ENCODE data around the gene CAPNS1. TPM values are rescaled to one million over a fixed set of nuclear protein-coding genes. Genes with fewer than 3 reads are reported as not detected.
"Not testable (repeated sequence)": the region's sequence is repeated elsewhere in the genome, so short reads cannot be mapped to it uniquely, and the experiment has no call there.

The CAPNS1 gene
- polyA plus RNA-seq, 3 donors, result 239 to 740 (median 282) TPM

DNA sequence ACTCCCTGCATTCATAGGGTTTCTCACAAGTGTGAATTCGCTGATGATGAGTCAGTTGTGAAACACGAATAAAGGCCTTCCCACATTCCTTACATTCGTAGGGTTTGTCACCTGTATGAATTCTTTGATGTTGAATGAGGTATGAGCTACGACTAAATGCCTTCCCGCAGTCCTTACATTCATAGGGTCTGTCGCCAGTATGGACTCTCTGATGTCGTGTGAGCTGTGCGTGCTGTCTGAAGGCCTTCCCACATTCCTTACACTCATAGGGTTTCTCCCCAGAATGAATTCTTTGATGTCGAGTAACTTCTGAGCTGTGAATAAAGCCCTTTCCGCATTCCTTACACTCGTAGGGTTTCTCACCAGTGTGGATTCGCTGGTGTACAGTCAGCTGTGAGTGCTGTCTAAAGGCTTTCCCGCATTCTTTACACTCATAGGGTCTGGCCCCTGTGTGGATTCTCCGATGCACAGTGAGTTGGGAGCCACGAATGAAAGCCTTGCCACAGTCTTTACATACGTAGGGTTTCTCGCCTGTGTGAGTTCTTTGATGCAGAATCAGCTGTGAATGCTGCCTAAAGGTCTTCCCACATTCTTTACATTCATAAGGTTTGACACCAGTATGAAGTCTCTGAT lies 42.9 kb downstream of the CAPNS1 start:
- Mint-ChIP-seq H3K27me3 (ENCODE audit: low read depth in 3 of 3) (peaks cover 0 to 3% (median 2%) of the 10 kb centered on the region in 3 donors), H3K9me3 (no peaks in the 10 kb centered on the region), H3K4me1 (no peaks in the 10 kb centered on the region), H3K27ac (no peak overlapping the region), H3K4me3 (no peak overlapping the region), H3K36me3 (peaks cover 18 to 26% of the 10 kb centered on the region in 2 donors)
- H3K4me2 ChIP-seq (replicated peaks; ENCODE audit: extremely low read depth, low read length, poor library complexity, severe bottlenecking), result no peak overlapping the region
- no peak overlapping the region for H3K27ac ChIP-seq (ENCODE audit: low read depth in 1 of 2, low read length in 2 of 2)
- intact Hi-C loops (cut with micrococcal nuclease), result no loop called here
- H2AFZ ChIP-seq (ENCODE audit: insufficient read depth, low read depth, low read length, poor library complexity, severe bottlenecking), result no peak overlapping the region
- H3K36me3 ChIP-seq (replicated peaks in 1 of 2; ENCODE audit: control insufficient read depth in 1 of 2, insufficient read depth in 2 of 2, low read length in 2 of 2), result peaks cover 12 to 15% of the 10 kb centered on the region in 2 donors
- H3K4me1 ChIP-seq (ENCODE audit: control insufficient read depth in 1 of 2, insufficient read depth in 2 of 2, low read length in 2 of 2), result no peaks in the 10 kb centered on the region
- H3K27me3 ChIP-seq (ENCODE audit: control insufficient read depth in 2 of 2, insufficient read depth in 2 of 2, low read length in 2 of 2), result no peaks in the 10 kb centered on the region
- no peak overlapping the region for H3K9ac ChIP-seq (ENCODE audit: insufficient read depth, low read length, poor library complexity, severe bottlenecking)
- no peak overlapping the region for H3K4me3 ChIP-seq (replicated peaks in 1 of 3; ENCODE audit: low read depth in 2 of 3, low read length in 3 of 3)
- 100% methylated on average over 9 of the region's 17 CpGs for WGBS (ENCODE audit: insufficient coverage)
- no peak for DNase-seq
- no peaks in the 10 kb centered on the region for H3K9me3 ChIP-seq (replicated peaks in 1 of 2; ENCODE audit: control insufficient read depth in 1 of 2, insufficient read depth in 1 of 2, low read length in 2 of 2)
- no peaks in the 10 kb centered on the region for H3K79me2 ChIP-seq (ENCODE audit: insufficient read depth, low read length)
- no peaks in the 10 kb centered on the region for H4K20me1 ChIP-seq (ENCODE audit: insufficient read depth, low read length)
- TF ChIP-seq CTCF (IDR thresholded peaks at IDR 0.05), result no peak

DNA sequence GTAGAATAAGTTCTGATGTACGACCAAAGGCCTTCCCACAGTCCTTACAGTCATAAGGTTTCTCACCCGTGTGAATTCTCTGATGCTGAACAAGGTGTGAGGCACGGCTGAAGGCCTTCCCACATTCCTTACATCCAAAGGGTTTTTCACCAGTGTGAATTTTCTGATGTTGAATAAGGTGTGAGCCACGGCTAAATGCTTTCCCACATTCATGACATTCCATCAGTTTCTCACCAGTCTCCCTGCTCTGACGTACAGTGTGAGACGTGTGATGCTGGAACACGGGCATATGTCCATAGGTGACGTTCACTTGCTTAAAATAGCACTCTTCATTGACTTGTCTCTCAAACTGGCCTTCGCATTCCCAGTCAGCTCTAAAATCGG lies 43.4 kb downstream of the CAPNS1 start:
- peaks cover 12 to 15% of the 10 kb centered on the region in 2 donors for H3K36me3 ChIP-seq (replicated peaks in 1 of 2; ENCODE audit: control insufficient read depth in 1 of 2, insufficient read depth in 2 of 2, low read length in 2 of 2)
- TF ChIP-seq CTCF (IDR thresholded peaks at IDR 0.05), result no peak
- no peaks in the 10 kb centered on the region for H3K4me1 Mint-ChIP-seq
- H3K36me3 Mint-ChIP-seq, result peaks cover 20 to 28% of the 10 kb centered on the region in 2 donors
- H3K9ac ChIP-seq (ENCODE audit: insufficient read depth, low read length, poor library complexity, severe bottlenecking), result no peak overlapping the region
- no peaks in the 10 kb centered on the region for H4K20me1 ChIP-seq (ENCODE audit: insufficient read depth, low read length)
- H3K9me3 ChIP-seq (replicated peaks in 1 of 2; ENCODE audit: control insufficient read depth in 1 of 2, insufficient read depth in 1 of 2, low read length in 2 of 2), result no peaks in the 10 kb centered on the region
- H3K79me2 ChIP-seq (ENCODE audit: insufficient read depth, low read length), result no peaks in the 10 kb centered on the region
- no peaks in the 10 kb centered on the region for H3K27me3 ChIP-seq (ENCODE audit: control insufficient read depth in 2 of 2, insufficient read depth in 2 of 2, low read length in 2 of 2)
- no peak overlapping the region for H3K27ac Mint-ChIP-seq
- H3K4me2 ChIP-seq (replicated peaks; ENCODE audit: extremely low read depth, low read length, poor library complexity, severe bottlenecking), result no peak overlapping the region
- no peak overlapping the region for H3K27ac ChIP-seq (ENCODE audit: low read depth in 1 of 2, low read length in 2 of 2)
- H3K4me1 ChIP-seq (ENCODE audit: control insufficient read depth in 1 of 2, insufficient read depth in 2 of 2, low read length in 2 of 2), result no peaks in the 10 kb centered on the region
- H3K4me3 ChIP-seq (replicated peaks in 1 of 3; ENCODE audit: low read depth in 2 of 3, low read length in 3 of 3), result no peak overlapping the region
- WGBS (ENCODE audit: insufficient coverage), result 96% methylated on average over 5 of the region's 10 CpGs
- no peak overlapping the region for H3K4me3 Mint-ChIP-seq
- intact Hi-C loops (cut with micrococcal nuclease), result no loop called here
- H3K9me3 Mint-ChIP-seq, result no peaks in the 10 kb centered on the region
- DNase-seq, result no peak
- H2AFZ ChIP-seq (ENCODE audit: insufficient read depth, low read depth, low read length, poor library complexity, severe bottlenecking), result no peak overlapping the region
- H3K27me3 Mint-ChIP-seq (ENCODE audit: low read depth in 3 of 3), result peaks cover 0 to 3% (median 2%) of the 10 kb centered on the region in 3 donors

DNA sequence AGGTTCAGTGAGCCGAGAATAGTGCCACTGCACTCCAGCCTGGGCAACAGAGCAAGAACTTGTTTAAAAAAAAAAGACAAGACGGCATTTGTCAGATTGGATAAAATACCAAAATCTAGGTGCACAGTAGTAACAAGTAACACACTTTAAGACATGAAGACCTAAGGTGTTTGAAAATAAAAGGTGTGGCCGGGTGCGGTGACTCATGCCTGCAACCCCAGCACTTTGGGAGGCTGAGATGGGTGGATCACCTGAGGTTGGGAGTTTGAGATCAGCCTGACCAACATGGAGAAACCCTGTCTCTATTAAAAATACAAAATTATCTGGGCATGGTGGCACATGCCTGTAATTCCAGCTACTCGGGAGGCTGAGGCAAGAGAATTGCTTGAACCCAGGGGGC lies 46.9 kb downstream of the CAPNS1 start:
- H3K4me2 ChIP-seq (replicated peaks; ENCODE audit: extremely low read depth, low read length, poor library complexity, severe bottlenecking); H3K9me3 Mint-ChIP-seq; H3K9ac ChIP-seq (ENCODE audit: insufficient read depth, low read length, poor library complexity, severe bottlenecking); H3K27ac ChIP-seq (ENCODE audit: low read depth in 1 of 2, low read length in 2 of 2); H2AFZ ChIP-seq (ENCODE audit: insufficient read depth, low read depth, low read length, poor library complexity, severe bottlenecking); H3K79me2 ChIP-seq (ENCODE audit: insufficient read depth, low read length); H3K27me3 Mint-ChIP-seq (ENCODE audit: low read depth in 3 of 3); H3K27ac Mint-ChIP-seq; H3K4me1 Mint-ChIP-seq; H3K4me1 ChIP-seq (ENCODE audit: control insufficient read depth in 1 of 2, insufficient read depth in 2 of 2, low read length in 2 of 2); intact Hi-C loops (cut with micrococcal nuclease); H3K27me3 ChIP-seq (ENCODE audit: control insufficient read depth in 2 of 2, insufficient read depth in 2 of 2, low read length in 2 of 2); H3K4me3 Mint-ChIP-seq; H3K9me3 ChIP-seq (replicated peaks in 1 of 2; ENCODE audit: control insufficient read depth in 1 of 2, insufficient read depth in 1 of 2, low read length in 2 of 2); H4K20me1 ChIP-seq (ENCODE audit: insufficient read depth, low read length); H3K4me3 ChIP-seq (replicated peaks in 1 of 3; ENCODE audit: low read depth in 2 of 3, low read length in 3 of 3); DNase-seq: not testable (repeated sequence)
- H3K36me3 ChIP-seq (replicated peaks in 1 of 2; ENCODE audit: control insufficient read depth in 1 of 2, insufficient read depth in 2 of 2, low read length in 2 of 2), result peaks cover 12 to 19% of the 10 kb centered on the region in 2 donors
- WGBS (ENCODE audit: insufficient coverage), result 100% methylated on average over 1 of the region's 5 CpGs
- peaks cover 27 to 43% of the 10 kb centered on the region in 2 donors for H3K36me3 Mint-ChIP-seq
